Measurements from ENCODE around the gene TENM4. TPM values are rescaled to one million over a fixed set of nuclear protein-coding genes. Genes with fewer than 3 reads are reported as not detected.
A peak's percentile ranks its signal among the peaks of the same experiment; 100 is the strongest.

The TENM4 gene
- total RNA-seq, 4 donors from 2014 or later: 0.88 to 61.5 (median 4.0) TPM

DNA sequence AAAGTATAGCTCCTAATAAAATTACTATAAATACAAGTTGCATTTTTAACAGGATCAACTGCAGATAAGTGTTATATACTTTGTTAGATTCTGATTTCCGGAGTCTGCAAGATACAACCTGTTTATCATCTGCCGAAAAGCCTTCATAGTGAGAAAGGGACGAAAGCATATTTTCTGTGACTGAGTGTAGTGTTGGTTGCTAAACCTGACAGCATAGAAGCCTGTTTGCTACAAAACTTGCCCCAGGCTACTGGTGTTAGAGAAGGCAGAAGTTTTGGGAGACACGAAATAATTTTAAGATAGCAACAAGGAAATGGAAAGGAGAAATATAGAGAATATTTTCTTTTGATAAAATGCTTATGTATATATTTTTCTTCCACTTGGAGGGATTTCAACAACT lies 622.6 kb downstream of the TENM4 start:
- Histone ChIP-seq H3K27ac (no peak overlapping the region), H3K4me3 (no peak overlapping the region), H3K4me1 (no peaks in the 10 kb centered on the region), H3K9me3 (no peaks in the 10 kb centered on the region), H3K36me3 (no peaks in the 10 kb centered on the region), H3K27me3 (no peaks in the 10 kb centered on the region)
- no peak for DNase-seq
- intact Hi-C loops (cut with DNase I; ENCODE audit: low total_unique reads): loop anchor here (10.0 kb wide), 1 partner anchor 173 kb away; no protein-coding TSS in a partner anchor
- TF ChIP-seq CTCF (IDR thresholded peaks at IDR 0.05): no peak

- H3K27me3 ChIP-seq: no peaks in the 10 kb centered on the region
- intact Hi-C loops (cut with DNase I; ENCODE audit: low total_unique reads): loop anchor here (10.0 kb wide), 1 partner anchor 171 kb away; no protein-coding TSS in a partner anchor
- H3K4me3 ChIP-seq: no peak overlapping the region
- H3K27ac ChIP-seq: no peak overlapping the region
- H3K36me3 ChIP-seq: no peaks in the 10 kb centered on the region
- no peaks in the 10 kb centered on the region for H3K9me3 ChIP-seq
- no peak for DNase-seq
- H3K4me1 ChIP-seq: no peaks in the 10 kb centered on the region
- TF ChIP-seq CTCF (IDR thresholded peaks at IDR 0.05) (no peak), POLR2A (IDR thresholded peaks at IDR 0.05) (no peak)
These were observed 625.0 kb downstream of the TENM4 start for GRCh38 chr11:78815831-78816230.

- Histone ChIP-seq H3K27ac (no peak overlapping the region), H3K4me1 (peaks cover 5% of the 10 kb centered on the region in 2 donors), H3K36me3 (no peaks in the 10 kb centered on the region), H3K9me3 (no peaks in the 10 kb centered on the region), H3K4me3 (no peak overlapping the region), H3K27me3 (no peaks in the 10 kb centered on the region)
- intact Hi-C loops (cut with DNase I; ENCODE audit: low total_unique reads): loop anchor here (10.0 kb wide), 1 partner anchor 168 kb away; no protein-coding TSS in a partner anchor
- DNase-seq: no peak
- TF ChIP-seq POLR2A (IDR thresholded peaks at IDR 0.05): no peak
- no peak for TF ChIP-seq CTCF (IDR thresholded peaks at IDR 0.05)
These were observed 628.1 kb downstream of the TENM4 start for GRCh38 chr11:78812513-78813293.

- H3K4me1 ChIP-seq: peaks cover 5% of the 10 kb centered on the region in 2 donors
- H3K4me3 ChIP-seq: no peak overlapping the region
- TF ChIP-seq POLR2A (IDR thresholded peaks at IDR 0.05) (no peak), CTCF (IDR thresholded peaks at IDR 0.05) (no peak)
These were observed 630.2 kb downstream of the TENM4 start for GRCh38 chr11:78810559-78811009.

DNA sequence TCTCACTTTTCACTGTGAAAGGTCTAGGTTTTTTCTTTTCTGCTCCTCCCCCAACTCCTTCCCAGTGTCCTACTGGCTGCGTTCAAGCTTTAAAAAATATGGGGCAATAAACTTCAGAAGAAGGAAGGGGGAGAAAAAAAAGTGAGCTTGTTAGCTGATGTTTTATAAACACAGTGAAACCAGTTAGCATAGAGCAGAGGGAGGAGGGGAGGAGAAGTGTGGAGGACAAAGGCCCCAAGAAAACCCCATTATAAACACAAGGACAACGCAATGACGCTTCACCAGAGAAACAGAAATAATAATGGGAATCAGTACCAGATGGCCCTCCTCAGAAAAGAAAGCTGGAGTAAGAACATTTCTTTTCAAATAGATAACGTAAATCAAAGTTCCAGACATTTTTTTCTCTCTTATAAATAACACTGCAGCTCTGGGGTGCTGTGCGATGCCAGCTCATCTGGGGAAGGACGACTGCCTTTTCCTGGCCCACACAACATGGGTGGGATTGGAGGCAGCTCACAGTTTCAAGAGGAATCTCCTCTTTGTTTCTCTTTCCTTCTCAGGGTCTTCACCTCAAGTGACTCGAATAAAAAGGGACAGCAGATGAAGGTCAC lies 630.8 kb downstream of the TENM4 start:
- H3K4me3 ChIP-seq: no peak overlapping the region
- no peaks in the 10 kb centered on the region for H3K27me3 ChIP-seq
- intact Hi-C loops (cut with DNase I; ENCODE audit: low total_unique reads): loop anchor here (10.0 kb wide), 1 partner anchor 165 kb away; no protein-coding TSS in a partner anchor
- H3K4me1 ChIP-seq: peaks cover 5% of the 10 kb centered on the region in 2 donors
- TF ChIP-seq CTCF (IDR thresholded peaks at IDR 0.05) (no peak), POLR2A (IDR thresholded peaks at IDR 0.05) (no peak)
- no peaks in the 10 kb centered on the region for H3K9me3 ChIP-seq
- no peaks in the 10 kb centered on the region for H3K36me3 ChIP-seq
- H3K27ac ChIP-seq: peak overlapping the region; percentile 65 to 67
- DNase-seq: no peak

More at GRCh38 chr11:78810559-78811009, 630.2 kb downstream of the TENM4 start:
- Histone ChIP-seq H3K36me3 (no peaks in the 10 kb centered on the region), H3K9me3 (no peaks in the 10 kb centered on the region), H3K27ac (peak overlapping the region; percentile 65 to 67), H3K27me3 (no peaks in the 10 kb centered on the region)
- intact Hi-C loops (cut with DNase I; ENCODE audit: low total_unique reads): loop anchor here (10.0 kb wide), 1 partner anchor 166 kb away; no protein-coding TSS in a partner anchor
- no peak for DNase-seq

All from uterus (tissue), 4 donors.